GM12875 (cell line): ENCODE measurements around the gene DHRS11.

Experiments used
- H3K4me3 ChIP-seq: one replicate; pipeline ENCODE4 v1.5.1; 2011; ENCODE audit warnings: low read depth, low read length, control low read depth
- TF ChIP-seq, protein P1 (sequence below): IDR thresholded peaks from 2 replicates; pipeline ENCODE4 v1.5.1; 2011; ENCODE audit warnings: low read depth, mild to moderate bottlenecking, control low read depth, inconsistent platforms, low read length, moderate library complexity, borderline replicate concordance; ENCODE audit not compliant: insufficient read depth

Gene DHRS11

GRCh38 chr17:36629252-36629847, 37.7 kb downstream of the DHRS11 start:
- H3K4me3 ChIP-seq, result no peak overlapping the region
- TF ChIP-seq, protein P1, sequence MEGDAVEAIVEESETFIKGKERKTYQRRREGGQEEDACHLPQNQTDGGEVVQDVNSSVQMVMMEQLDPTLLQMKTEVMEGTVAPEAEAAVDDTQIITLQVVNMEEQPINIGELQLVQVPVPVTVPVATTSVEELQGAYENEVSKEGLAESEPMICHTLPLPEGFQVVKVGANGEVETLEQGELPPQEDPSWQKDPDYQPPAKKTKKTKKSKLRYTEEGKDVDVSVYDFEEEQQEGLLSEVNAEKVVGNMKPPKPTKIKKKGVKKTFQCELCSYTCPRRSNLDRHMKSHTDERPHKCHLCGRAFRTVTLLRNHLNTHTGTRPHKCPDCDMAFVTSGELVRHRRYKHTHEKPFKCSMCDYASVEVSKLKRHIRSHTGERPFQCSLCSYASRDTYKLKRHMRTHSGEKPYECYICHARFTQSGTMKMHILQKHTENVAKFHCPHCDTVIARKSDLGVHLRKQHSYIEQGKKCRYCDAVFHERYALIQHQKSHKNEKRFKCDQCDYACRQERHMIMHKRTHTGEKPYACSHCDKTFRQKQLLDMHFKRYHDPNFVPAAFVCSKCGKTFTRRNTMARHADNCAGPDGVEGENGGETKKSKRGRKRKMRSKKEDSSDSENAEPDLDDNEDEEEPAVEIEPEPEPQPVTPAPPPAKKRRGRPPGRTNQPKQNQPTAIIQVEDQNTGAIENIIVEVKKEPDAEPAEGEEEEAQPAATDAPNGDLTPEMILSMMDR, result peak; percentile 96

GRCh38 chr17:36629970-36630502, 38.4 kb downstream of the DHRS11 start:
- TF ChIP-seq, protein P1, result no peak
- no peak overlapping the region for H3K4me3 ChIP-seq

DNA sequence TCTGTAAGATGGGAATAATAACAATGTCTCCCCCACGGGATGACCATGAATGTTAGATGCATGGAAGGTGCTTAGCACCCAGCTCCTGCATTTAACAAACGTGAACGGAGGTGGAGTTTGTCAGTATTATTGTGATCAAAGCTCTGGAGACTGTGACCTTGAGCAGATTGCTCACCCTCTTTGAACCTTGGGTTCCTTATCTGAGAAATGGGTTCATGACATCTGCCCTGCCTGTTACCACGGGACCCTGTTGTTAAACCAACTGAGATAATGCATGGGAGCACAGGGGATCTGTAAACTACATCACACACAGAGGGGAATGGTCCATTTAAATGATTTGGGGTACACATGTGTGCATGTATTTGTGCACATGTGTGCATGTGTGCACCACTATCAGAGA, 39.3 kb downstream of the DHRS11 start:
- TF ChIP-seq, protein P1, result no peak
- no peak overlapping the region for H3K4me3 ChIP-seq

GRCh38 chr17:36632916-36633771, 41.5 kb downstream of the DHRS11 start:
- TF ChIP-seq, protein P1, result no peak
- H3K4me3 ChIP-seq, result no peak overlapping the region

- TF ChIP-seq, protein P1, result no peak
- no peak overlapping the region for H3K4me3 ChIP-seq
These were observed 48.7 kb downstream of the DHRS11 start for GRCh38 chr17:36640346-36640745.

- H3K4me3 ChIP-seq, result no peak overlapping the region
- TF ChIP-seq, protein P1, result no peak
These were observed 49.2 kb downstream of the DHRS11 start for GRCh38 chr17:36640836-36641235.
